Caco-2 (cell line): Measurements from ENCODE around the gene SRP9. TPM values are rescaled to one million over a fixed set of nuclear protein-coding genes. Genes with fewer than 3 reads are reported as not detected.

ENCODE experiments used
- BruUV-seq: library from RNA; stranded (reverse); fragments of 400-500 nt; replicated peaks from 2 replicates; lab custom pipeline; 2021; lab: Mats Ljungman, UMichigan
- CTCF ChIA-PET: fragments of 300-600 bp; sonication (Branson Sonifier 250); formaldehyde crosslinking; loops from one replicate; lab custom pipeline; 2022; ENCODE audit warnings: antibody characterized with exemption; lab: Charles Lee
- POLR2A ChIA-PET: fragments of 300-600 bp; sonication (Branson Sonifier 250); formaldehyde crosslinking; loops from one replicate; lab custom pipeline; 2022; ENCODE audit warnings: antibody characterized with exemption; lab: Charles Lee
- DNase-seq, 2 experiments: peaks; one replicate each; pipeline versions ENCODE4 v3.0.0 to v3.0.0-alpha.2; 2020 to 2022
- H3K27me3 ChIP-seq: replicated peaks from 2 replicates; pipeline ENCODE4 v1.6.0; 2011; ENCODE audit warnings: low read length; ENCODE audit not compliant: control insufficient read depth, insufficient read depth
- H3K36me3 ChIP-seq: 2 replicates; pipeline ENCODE4 v1.5.1; 2011; ENCODE audit warnings: low read length; ENCODE audit not compliant: control insufficient read depth, insufficient read depth
- H3K4me1 ChIP-seq: fragments of 250-450 bp; sonication (Bioruptor Pico); 2 replicates; pipeline ENCODE4 v1.5.1; 2020; ENCODE audit warnings: mild to moderate bottlenecking
- H3K4me3 ChIP-seq: 2 replicates; pipeline ENCODE4 v1.5.1; 2011; ENCODE audit warnings: low read depth, mild to moderate bottlenecking, control low read depth, low read length
- H3K9me3 ChIP-seq: fragments of 250-450 bp; sonication (Bioruptor Pico); 2 replicates; pipeline ENCODE4 v1.5.1; 2020; ENCODE audit warnings: mild to moderate bottlenecking, moderate library complexity
- H3K27ac Mint-ChIP-seq: one replicate; pipeline ENCODE4 v1.8.0; 2022; ENCODE audit warnings: mixed read lengths; ENCODE audit not compliant: unreplicated experiment
- H3K27me3 Mint-ChIP-seq: one replicate; pipeline ENCODE4 v1.8.0; 2022; ENCODE audit warnings: mixed read lengths; ENCODE audit not compliant: insufficient read depth, unreplicated experiment
- H3K36me3 Mint-ChIP-seq: one replicate; pipeline ENCODE4 v1.8.0; 2022; ENCODE audit warnings: mild to moderate bottlenecking, mixed read lengths; ENCODE audit not compliant: insufficient read depth, unreplicated experiment
- H3K4me1 Mint-ChIP-seq: one replicate; pipeline ENCODE4 v1.8.0; 2022; ENCODE audit warnings: low read depth, mixed read lengths; ENCODE audit not compliant: unreplicated experiment
- H3K4me3 Mint-ChIP-seq: one replicate; pipeline ENCODE4 v1.8.0; 2022; ENCODE audit warnings: mild to moderate bottlenecking, moderate library complexity, mixed read lengths; ENCODE audit not compliant: unreplicated experiment
- H3K9me3 Mint-ChIP-seq: one replicate; pipeline ENCODE4 v1.8.0; 2022; ENCODE audit warnings: mixed read lengths; ENCODE audit not compliant: unreplicated experiment
- CTCF ChIP-seq, 2 experiments: fragments of 200-600 bp in 1 of 2; IDR thresholded peaks; 1 replicate in 1 of 2; 2 replicates in 1 of 2; pipeline versions ENCODE4 v1.5.1 to v1.8.0; 2011 to 2022; ENCODE audit warnings: antibody characterized with exemption in 1 of 2, control low read depth in 1 of 2, inconsistent platforms in 1 of 2, low read depth in 1 of 2, low read length in 1 of 2, mild to moderate bottlenecking in 1 of 2, moderate library complexity in 1 of 2; ENCODE audit not compliant: insufficient read depth in 1 of 2, severe bottlenecking in 1 of 2, unreplicated experiment in 1 of 2
- intact Hi-C: fragments of 100-400 bp; cut with micrococcal nuclease; formaldehyde crosslinking; loops from one replicate; pipeline ENCODE4 v1.10.0; 2022; ENCODE audit not compliant: unreplicated experiment
- total RNA-seq: library from RNA; stranded (reverse); gene quantifications from 2 replicates; pipeline ENCODE4 v1.2.3, GENCODE V29; 2022

The SRP9 gene
- total RNA-seq, 1 experiment from 2014 or later: 261 TPM

DNA sequence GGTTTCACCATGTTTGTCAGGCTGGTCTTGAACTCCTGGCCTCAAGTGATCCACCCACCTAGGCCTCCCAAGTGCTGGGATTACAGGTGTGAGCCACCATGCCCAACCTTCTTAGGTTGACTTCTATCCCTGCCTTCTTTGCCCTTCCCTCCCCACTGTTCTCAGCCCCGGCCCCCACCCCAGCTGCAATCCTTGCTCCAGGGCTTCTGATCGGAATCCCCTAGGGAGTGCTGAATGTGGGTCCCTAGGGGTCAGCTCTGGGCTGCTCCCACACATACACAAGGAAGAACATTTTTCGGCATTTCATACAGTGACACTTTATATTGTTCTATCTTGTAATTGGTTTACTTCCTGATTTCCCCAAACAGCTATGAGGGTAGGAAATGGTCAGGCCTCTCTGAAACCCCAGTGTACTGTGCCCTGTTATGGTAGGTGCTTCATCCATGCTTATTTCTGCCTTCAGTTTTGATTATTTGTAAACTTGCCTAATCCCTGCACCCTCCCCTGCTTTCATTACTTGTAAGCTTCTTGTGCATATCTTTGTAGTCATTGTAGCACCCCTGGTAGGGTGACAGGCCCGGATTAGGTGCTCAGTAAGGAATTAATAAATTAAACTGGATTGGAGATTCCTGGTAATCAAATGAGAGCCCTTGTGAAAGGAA, 5.8 kb upstream of the SRP9 start:
- Histone ChIP-seq H3K9me3 (no peaks in the 10 kb centered on the region), H3K27me3 (no peaks in the 10 kb centered on the region), H3K36me3 (no peaks in the 10 kb centered on the region; the same call in 1 of the 2 replicates), H3K4me3 (no peak overlapping the region), H3K4me1 (peaks cover 57% of the 10 kb centered on the region)
- DNase-seq: no peak
- ChIA-PET POLR2A (interaction anchor here (1.0 to 1.1 kb wide), 2 partner anchors 119 to 123 kb away, joined by 4 to 5 read pairs; partner anchors contain the start of gene ENAH), CTCF (interaction anchor here (0.7 to 1.8 kb wide), 13 partner anchors 35 to 297 kb away, joined by 3 to 11 read pairs (median 4); partner anchors contain the start of genes ENAH and EPHX1)
- intact Hi-C loops: loop anchor here (1.0 to 5.0 kb wide), 10 partner anchors 17 to 296 kb away; partner anchors contain the start of gene ENAH
- Mint-ChIP-seq H3K4me1 (peaks cover 44% of the 10 kb centered on the region), H3K27ac (peak overlapping the region; percentile 48), H3K36me3 (no peaks in the 10 kb centered on the region), H3K27me3 (no peaks in the 10 kb centered on the region), H3K9me3 (no peaks in the 10 kb centered on the region), H3K4me3 (no peak overlapping the region)
- BruUV-seq: no TSS peak
- no peak for TF ChIP-seq CTCF (IDR thresholded peaks at IDR 0.05; ENCODE audit: insufficient read depth in 1 of 2, low read depth in 1 of 2, low read length in 1 of 2, severe bottlenecking in 1 of 2, unreplicated experiment in 1 of 2)

DNA sequence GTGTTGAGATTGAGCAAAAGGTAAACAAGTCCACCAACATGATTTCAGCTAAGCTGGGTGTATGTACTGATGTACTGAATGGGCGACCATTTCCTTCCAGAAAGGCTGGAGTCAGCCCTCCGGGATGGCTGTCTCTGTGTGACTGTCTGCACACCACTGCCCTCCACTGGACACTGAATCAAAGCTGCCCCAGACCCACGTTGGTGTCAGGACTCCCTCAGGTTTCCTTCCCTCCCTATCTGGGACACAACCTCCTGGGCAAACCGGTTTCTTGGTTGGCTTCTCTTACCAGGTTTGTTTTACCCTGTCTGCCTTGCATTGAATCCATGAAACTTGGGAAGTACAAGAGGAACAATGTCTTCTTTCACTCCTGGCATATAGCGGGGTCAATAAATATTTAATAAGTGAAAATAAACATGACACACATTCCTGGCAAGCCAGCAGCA, 5.3 kb upstream of the SRP9 start:
- peak overlapping the region; percentile 48 for H3K27ac Mint-ChIP-seq
- peak; percentile 94 for DNase-seq
- Histone ChIP-seq H3K4me3 (no peak overlapping the region), H3K4me1 (peaks cover 51% of the 10 kb centered on the region), H3K27me3 (no peaks in the 10 kb centered on the region), H3K36me3 (no peaks in the 10 kb centered on the region; the same call in 1 of the 2 replicates), H3K9me3 (no peaks in the 10 kb centered on the region)
- ChIA-PET POLR2A (interaction anchor here (1.0 to 1.1 kb wide), 2 partner anchors 120 to 124 kb away, joined by 4 to 5 read pairs; partner anchors contain the start of gene ENAH), CTCF (interaction anchor here (0.6 to 1.8 kb wide), 14 partner anchors 36 to 298 kb away, joined by 3 to 11 read pairs (median 4); partner anchors contain the start of genes ENAH and EPHX1)
- intact Hi-C loops: loop anchor here (1.0 to 5.0 kb wide), 10 partner anchors 18 to 297 kb away; partner anchors contain the start of gene ENAH
- H3K36me3 Mint-ChIP-seq: no peaks in the 10 kb centered on the region
- no peaks in the 10 kb centered on the region for H3K27me3 Mint-ChIP-seq
- H3K9me3 Mint-ChIP-seq: no peaks in the 10 kb centered on the region
- peak; percentile 87 to 89 for TF ChIP-seq CTCF (IDR thresholded peaks at IDR 0.05; ENCODE audit: insufficient read depth in 1 of 2, low read depth in 1 of 2, low read length in 1 of 2, severe bottlenecking in 1 of 2, unreplicated experiment in 1 of 2)
- H3K4me3 Mint-ChIP-seq: no peak overlapping the region
- BruUV-seq: no TSS peak
- peaks cover 42% of the 10 kb centered on the region for H3K4me1 Mint-ChIP-seq

DNA sequence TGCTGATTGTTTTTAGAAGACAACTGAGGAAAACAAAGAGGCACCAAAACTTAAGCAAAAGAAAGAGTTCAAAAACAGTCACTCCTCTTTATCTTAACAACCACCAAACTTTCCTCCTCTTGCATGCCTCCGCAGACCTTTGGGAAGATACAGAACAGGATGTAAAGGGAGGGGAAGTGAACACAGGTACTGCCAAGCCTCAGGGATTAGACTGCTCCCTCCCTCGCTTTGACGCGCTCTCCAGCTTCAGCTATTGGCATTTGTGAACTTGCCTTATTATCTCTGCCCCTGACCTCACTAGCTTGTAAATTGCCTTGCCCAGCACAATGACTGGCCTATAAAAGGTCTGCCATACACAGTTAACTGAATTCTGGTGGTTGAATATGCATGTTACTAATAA, 4.8 kb upstream of the SRP9 start:
- intact Hi-C loops: loop anchor here (1.0 to 5.0 kb wide), 10 partner anchors 18 to 298 kb away; partner anchors contain the start of gene ENAH
- Histone ChIP-seq H3K27me3 (no peaks in the 10 kb centered on the region), H3K4me1 (peaks cover 46% of the 10 kb centered on the region), H3K4me3 (no peak overlapping the region), H3K36me3 (no peaks in the 10 kb centered on the region; the same call in 1 of the 2 replicates), H3K9me3 (no peaks in the 10 kb centered on the region)
- H3K4me1 Mint-ChIP-seq: peaks cover 37% of the 10 kb centered on the region
- H3K27me3 Mint-ChIP-seq: no peaks in the 10 kb centered on the region
- CTCF ChIA-PET: interaction anchor here (0.6 to 1.8 kb wide), 13 partner anchors 36 to 298 kb away, joined by 3 to 11 read pairs (median 5); partner anchors contain the start of genes ENAH and EPHX1
- BruUV-seq: no TSS peak
- H3K27ac Mint-ChIP-seq: no peak overlapping the region
- H3K9me3 Mint-ChIP-seq: no peaks in the 10 kb centered on the region
- TF ChIP-seq CTCF (IDR thresholded peaks at IDR 0.05; ENCODE audit: insufficient read depth in 1 of 2, low read depth in 1 of 2, low read length in 1 of 2, severe bottlenecking in 1 of 2, unreplicated experiment in 1 of 2): no peak
- POLR2A ChIA-PET: interaction anchor here (1.0 to 1.1 kb wide), 2 partner anchors 120 to 124 kb away, joined by 4 to 5 read pairs; partner anchors contain the start of gene ENAH
- H3K4me3 Mint-ChIP-seq: no peak overlapping the region
- no peak for DNase-seq
- no peaks in the 10 kb centered on the region for H3K36me3 Mint-ChIP-seq
